GM10266 (cell line): ENCODE measurements around the gene LIN54.
A peak's percentile ranks its signal among the peaks of the same experiment; 100 is the strongest.

Source experiments
- DNase-seq: peaks from one replicate; pipeline ENCODE4 v3.0.0; 2012; ENCODE audit errors: extremely low spot score
- CTCF ChIP-seq: IDR thresholded peaks from 2 replicates; pipeline ENCODE4 v1.5.1; 2012; ENCODE audit warnings: mild to moderate bottlenecking, low read depth; ENCODE audit not compliant: control insufficient read depth, insufficient read depth; ENCODE audit errors: missing control alignments

LIN54 gene

GRCh38 chr4:83019794-83020494 lies 9.3 kb upstream of the LIN54 start:
- no peak for DNase-seq
- no peak for TF ChIP-seq CTCF

- DNase-seq: no peak
- no peak for TF ChIP-seq CTCF
Observed at GRCh38 chr4:83013902-83014301, 3.3 kb upstream of the LIN54 start.

GRCh38 chr4:83013420-83013867 lies 2.8 kb upstream of the LIN54 start:
- no peak for TF ChIP-seq CTCF
- no peak for DNase-seq

GRCh38 chr4:83012687-83013419 lies 2.2 kb upstream of the LIN54 start:
- TF ChIP-seq CTCF: peak; percentile 46
- DNase-seq: peak; percentile 96

GRCh38 chr4:83012200-83012686 lies 1.6 kb upstream of the LIN54 start:
- DNase-seq: peak; percentile 40
- TF ChIP-seq CTCF: no peak

- TF ChIP-seq CTCF: no peak
- DNase-seq: peak; percentile 45
Observed at GRCh38 chr4:83011689-83012199, 1.1 kb upstream of the LIN54 start.
